Stimulated activated CD8-positive, alpha-beta memory T cell treated with anti-CD3 and anti-CD28 coated beads, Interleukin-7, amount 100 ng/mL, for 1 hour (primary cell): ENCODE data around the gene RAB29.
A peak's percentile ranks its signal among the peaks of the same experiment; 100 is the strongest.
"Not testable (repeated sequence)": the region's sequence is repeated elsewhere in the genome, so short reads cannot be mapped to it uniquely, and the experiment has no call there.

Source experiments
- DNase-seq, 2 donors: peaks; one replicate each; pipeline ENCODE4 v3.0.0-alpha.2; 2020; ENCODE audit warnings: low read depth in 2 of 2

RAB29 gene, protein sequence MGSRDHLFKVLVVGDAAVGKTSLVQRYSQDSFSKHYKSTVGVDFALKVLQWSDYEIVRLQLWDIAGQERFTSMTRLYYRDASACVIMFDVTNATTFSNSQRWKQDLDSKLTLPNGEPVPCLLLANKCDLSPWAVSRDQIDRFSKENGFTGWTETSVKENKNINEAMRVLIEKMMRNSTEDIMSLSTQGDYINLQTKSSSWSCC

DNA sequence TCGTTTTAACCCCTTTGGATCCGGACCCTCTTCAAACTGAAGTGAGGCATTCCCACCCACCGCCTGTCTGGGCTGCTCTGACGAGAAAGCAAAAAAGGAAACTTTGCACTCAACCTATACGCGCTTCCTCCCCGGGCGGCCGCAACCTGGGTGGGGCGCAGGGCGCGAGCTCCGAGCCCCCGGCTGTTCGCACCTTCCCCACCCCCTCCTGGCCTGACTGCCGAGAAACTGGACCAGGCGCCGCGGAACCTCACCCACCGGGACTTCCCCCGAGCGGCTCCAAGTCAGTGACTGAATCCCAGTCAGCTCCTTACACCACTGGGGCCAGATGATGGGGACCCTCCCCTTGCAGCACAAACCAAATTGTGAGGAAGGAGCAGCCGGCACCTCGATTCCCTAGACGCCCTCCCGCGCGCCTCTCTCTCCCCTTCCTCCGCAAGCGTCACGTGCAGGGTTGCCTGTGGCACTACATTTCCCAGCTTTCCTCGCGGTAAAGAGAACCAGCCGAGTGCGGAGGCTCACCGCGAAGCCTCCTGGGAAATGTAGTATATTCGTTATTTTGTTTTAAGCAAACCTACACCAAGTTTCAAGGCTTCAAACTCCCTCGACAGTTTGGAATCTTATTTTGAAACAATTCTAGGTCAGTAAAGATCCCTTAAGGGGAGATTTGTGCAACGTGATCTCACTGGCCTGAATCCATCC lies at the start of gene RAB29:
Gene RAB29 (minus strand): TSS at position 468 of the 702 bp plus-strand sequence. CDS start 526 bp downstream, outside the sequence.
- peak; percentile 62 to 76 for DNase-seq

DNA sequence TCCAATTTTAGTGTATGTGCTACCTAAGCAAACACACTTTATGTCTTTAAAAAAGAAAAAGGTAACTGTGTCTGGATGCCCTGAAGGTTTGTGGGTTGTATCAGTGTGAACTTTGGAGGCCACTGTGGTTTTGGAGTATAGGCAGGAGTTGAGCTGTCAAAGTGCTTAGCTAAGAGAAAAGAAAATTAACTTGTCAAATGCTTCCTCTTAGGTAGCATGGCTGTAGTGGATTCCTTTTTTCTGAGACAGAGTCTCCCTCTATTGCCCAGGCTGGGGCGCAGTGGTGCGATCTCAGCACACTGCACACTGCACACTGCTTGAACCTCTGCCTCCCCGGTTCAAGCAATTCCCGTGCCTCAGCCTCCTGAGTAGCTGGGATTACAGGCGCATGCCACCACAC lies 48.9 kb upstream of the RAB29 start:
- DNase-seq = no peak

DNA sequence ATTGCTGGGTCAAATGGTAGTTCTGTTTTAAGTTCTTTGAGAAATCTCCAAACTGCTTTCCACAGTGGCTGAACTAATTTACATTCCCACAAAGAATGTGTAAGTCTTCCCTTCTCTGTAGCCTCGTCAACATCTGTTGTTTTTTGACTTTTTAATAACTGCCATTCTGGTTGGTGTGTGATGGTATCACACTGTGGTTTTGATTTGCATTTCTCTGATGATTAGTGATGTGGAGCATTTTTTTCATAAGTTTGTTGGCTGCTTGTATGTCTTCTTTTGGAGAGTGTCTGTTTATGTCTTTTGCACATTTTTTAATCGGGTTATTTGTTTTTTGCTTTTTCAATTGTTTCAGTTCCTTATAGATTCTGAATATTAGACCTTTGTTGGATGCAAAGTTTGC lies 48.0 kb upstream of the RAB29 start:
- not testable (repeated sequence) for DNase-seq

DNA sequence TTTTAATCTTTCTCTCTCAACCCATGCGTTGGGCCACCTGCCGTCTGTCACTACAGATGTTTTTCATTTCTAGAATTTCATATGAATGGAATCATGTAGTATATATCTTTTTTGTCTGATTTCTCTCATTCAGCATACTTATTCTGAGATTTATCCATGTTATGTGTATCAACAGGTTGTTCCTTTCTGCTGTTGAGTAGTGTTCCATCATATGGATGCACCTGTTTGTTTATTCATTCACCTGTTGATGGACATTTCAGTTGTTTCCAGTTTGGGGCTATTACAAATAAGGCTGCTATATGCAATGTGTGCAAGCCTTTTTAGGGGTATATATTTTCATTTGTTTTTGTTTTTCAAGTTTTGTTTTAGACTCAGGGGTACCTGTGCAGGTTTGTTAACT lies 47.1 kb upstream of the RAB29 start:
- DNase-seq = no peak

DNA sequence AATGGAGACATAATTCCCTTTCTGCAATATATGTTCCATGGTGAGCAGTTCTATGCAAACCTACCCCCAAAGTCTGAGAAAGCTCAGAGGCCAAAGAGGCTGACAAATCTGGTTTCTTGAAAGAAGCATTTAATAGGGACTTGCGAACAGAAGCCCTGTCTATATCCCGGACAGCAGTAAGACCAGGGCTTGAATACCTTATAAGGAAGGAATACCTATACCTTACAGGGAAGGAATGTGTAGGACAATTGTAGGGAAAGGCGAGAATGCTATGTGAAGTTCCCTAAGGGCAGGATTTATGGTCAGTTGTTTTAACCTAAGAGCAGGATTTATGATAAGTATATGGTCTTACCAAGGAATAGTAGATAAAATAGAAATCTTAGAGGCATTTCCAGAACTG lies 42.7 kb upstream of the RAB29 start:
- no peak for DNase-seq

DNA sequence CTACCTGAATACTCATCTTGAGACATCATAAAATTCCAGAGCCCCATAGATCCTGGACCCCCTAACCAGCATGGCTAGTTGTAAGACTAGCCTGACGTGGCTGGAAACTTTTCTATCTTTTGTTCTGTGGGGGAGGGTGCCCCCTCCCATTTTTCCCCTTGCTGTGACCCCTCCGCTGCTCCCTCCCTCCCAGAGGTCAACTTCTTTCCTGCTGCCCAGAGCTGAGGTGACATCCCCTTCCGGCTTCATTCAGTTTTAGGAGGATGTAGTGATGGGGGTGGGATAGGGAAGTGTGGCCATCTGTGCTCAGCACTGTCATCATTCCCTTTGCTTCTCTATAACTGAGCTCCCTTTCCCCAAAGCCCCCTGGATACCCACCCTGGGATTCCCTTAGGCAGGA lies 42.1 kb upstream of the RAB29 start:
- no peak for DNase-seq

DNA sequence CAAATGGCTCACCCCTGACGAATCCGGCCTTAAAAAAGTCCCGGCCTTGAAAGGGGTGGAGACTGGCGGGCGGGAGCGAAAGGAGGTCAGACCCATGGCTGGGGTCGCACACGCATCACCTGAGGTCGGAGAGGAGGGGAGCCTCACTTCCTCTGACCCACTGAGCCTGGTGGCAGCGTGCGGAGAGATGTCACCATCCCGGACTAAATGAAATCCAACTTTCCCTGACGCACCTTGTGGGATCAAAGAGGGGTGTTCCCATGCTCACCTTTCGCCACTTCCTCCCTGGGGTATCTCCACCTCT lies 38.4 kb upstream of the RAB29 start:
- DNase-seq = no peak

DNA sequence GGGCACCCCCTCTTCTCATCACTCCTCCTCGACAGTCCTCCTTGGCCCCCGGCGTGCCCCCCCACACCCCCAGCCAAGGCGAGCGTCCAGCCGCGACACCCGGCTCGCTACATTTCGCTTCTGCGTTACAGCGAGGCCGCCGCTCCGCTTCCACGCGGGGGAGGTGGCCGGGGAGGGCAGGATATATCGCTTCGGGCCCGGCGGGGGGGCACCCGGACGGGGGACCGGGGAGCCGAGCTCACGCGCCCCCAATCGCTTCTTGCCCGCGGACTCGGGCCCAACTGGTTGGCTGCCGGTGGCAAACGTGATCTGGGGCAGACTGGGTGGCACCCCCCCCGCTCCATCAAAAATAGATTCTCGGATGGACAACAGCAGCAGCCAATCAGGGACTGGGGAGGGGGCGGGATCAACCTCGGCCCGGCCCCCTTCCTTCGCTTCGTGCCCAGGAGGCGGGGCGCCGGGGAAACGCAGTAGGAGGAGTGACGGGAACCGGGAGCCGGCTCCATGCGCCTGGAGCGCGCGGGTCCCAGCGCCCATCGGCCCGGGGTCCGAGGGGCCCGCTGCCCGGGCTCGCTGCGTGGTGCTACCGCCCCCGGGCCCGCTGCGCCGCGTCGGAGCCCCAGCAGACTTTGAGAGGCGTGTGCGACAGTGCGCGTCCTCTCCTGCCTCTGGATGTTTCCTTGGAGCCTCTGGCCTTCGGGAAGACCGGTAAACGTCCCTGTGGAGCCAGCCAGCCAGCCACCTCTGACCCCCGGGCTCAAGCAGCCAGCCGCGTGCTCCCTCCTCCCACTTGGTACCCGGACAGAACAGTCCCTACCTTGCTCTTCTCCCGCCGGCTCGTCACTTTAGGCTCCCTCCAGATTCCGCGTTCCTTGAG lies 37.8 kb upstream of the RAB29 start, which contains the start of gene SLC41A1:
Gene SLC41A1 (minus strand): TSS at position 321 of the 877 bp plus-strand sequence. CDS start 2,757 bp downstream, outside the sequence.
- DNase-seq = peak; percentile 84 to 86

DNA sequence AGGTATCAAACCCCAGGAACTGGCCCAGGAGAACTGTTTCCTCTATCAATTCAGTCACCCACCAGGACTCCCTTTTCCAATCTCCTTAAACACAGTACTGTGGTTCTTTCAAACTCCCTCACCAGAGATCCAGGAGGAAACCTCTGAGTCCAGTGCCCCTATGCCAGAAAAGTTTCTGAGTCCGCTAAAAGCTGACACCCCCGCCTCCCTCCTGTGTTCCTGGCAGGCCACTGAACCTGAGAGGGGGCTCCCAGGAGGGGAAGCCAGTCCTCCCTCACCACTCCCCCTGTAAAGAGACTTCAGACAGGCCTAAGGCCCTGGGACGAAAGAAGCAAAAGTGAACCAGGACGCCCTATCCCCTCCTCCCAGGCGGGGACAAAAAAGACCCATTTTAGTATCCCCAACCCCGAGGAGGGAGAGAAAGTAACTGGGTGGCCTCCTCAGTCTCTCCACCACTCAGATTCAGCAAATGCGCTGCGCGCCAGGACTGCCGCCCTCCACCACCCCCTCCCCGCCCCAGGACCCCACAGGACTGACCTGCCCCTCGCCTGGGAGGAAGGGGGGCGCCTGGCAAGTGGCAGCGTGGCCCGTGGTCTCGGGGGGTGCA lies 37.1 kb upstream of the RAB29 start:
- no peak for DNase-seq

DNA sequence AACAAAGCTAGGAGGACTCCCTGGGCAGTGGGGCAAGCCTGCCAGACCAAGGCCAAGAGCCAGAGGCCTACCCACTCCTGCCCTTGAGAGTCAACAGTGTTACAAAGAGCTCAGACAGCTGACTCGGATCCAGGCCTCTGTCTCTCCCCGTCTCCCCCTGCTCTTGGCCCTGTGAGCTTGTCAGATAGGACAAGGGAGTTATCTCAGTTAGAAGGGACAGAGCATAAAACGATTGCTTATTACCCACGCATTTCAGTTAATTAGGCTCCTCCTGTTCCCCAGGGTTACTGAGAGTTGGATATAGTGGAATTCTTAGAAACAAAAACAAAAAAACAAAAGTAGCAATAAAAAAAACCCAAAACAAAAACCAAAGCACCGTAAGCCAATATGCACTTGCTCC lies 36.4 kb upstream of the RAB29 start:
- DNase-seq = no peak

DNA sequence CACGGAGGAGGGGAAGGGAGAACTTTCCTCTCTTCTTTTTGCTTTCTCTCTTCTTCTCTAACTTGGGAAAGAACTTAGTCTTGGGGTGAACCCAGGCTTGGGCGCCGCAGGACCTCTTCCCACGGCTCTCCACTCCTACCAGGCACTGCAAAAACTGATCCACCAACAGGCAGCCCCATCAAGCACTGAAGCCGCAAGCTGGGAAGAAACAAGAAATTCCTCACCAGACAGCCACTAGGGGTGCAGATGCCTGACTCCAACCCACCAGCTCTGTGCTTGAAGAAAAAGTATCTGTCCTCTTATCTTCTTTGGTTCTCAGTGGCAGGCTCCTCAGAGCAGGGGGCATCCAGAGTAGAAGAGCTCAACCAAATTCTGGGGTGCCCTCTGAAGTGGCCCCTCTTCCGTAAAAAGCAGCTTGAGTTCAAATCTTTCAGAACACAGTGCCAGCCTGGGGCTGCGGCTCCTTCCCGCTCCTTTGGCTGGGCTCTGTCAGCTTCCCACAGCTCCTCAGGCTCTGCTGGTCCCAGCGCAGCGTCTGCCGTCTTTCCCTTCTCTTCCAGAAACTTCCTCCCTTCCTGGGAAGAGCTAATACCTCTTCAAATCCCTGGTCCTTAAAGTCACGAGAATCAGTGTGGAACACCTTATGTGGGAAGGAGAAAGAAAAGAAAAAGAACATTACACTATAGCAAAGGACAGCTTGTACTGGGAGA lies 35.3 kb upstream of the RAB29 start:
- DNase-seq = no peak

DNA sequence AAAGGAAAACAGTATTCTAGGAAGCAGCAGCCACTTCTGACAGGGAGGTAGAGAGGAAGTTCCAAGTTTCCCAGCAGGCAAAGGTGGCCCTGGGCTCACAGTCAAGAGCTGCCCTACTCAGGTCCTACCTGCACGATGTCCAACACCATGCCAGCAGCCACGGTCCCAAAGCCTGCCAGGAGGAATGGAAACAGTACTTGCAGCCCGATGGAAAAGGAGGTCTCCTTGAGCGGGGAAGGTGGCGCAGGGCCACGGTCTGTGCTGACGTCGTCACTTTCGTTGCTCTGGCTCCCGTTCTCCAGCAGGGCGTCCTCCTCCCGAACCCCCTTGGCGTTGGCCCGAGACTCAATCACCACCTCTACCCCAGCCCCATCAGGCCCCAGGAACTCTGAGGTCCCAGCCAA lies 34.7 kb upstream of the RAB29 start:
- no peak for DNase-seq

DNA sequence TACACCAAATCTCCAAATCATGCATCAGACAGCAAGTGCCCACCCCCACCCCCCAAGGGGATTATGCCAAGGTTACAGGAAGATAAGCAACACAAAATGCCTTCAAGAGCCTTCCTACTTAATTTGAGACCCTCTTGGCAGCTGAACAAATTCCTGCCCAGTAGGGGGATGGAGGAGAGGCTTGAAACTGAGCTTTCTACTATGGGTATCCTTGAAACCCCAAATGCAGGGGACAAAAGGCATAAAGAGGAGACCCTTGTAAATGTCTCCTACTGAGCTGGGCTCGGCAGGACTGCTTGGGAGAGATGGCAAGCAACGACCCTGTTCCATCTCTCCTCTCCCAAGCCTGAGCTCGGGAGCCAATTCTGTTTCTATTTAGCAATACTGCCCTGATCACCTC lies 34.2 kb upstream of the RAB29 start:
- DNase-seq = no peak

DNA sequence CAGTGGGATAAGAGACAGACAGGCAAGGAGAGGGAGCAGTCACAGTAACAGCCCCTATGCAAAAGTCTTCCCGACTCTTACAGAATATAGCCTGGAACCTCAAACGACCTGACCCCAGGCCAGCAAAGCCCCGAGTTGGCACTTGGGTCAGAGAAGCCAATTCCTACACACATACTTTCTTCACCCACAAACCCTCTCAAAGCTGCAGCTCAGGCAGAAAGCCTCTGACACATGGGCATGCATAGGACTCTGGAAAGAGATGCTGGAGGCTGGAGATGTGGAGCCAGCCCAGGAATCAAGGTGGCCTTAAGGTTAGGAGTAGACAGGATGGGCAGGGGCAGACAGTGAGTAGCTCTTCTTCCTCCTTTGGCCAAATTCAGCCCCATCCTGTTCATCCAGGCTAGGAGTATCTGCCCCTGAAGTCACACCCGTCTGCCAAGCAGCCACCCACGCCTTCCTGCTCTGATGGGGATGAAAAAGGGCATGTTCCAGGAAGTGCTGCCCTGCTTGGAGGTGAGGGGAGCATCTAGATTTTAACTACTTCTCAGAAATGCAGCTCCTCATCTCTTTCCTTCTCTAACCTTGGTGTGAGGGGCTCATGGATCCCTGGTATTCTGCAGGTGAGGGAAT lies 29.9 kb upstream of the RAB29 start:
- no peak for DNase-seq

DNA sequence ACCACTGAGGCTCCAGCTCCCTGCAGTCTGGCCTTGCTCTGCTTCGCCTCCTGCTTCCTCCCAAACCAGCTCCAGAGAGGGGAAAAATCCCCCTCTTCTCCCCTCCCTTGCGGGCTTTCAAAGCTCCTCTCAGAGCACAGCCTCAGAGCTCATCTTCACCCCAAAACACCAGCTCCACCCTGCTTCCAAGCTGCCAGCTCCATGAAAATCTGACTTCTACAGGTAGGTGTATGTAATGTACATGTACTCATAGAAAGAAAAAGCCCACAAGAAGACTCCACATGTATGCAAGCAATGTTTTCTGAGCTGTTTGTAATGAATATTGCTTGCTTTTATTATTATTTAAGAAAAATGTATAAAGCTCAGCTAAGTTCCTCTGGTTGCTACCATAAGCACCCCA lies 29.3 kb upstream of the RAB29 start:
- no peak for DNase-seq

DNA sequence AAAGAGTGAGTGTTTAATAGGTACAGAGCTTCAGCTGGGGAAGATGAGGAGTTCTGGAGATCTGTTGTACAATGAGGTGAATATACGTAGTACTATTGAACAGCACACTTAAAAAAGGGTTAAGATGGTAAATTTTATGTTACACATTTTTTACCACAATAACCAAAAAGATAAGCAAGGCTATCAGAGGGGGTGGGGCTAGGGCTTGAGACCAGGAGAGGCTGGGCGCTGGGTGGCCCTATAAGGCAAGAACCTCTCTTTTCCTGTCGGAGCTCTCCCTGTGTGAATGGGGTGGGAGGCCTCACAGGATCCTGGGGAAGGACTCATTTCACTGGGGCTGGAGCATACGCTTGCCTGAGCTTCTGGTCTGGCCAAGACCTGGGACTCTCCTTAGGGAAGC lies 28.7 kb upstream of the RAB29 start:
- DNase-seq = no peak

DNA sequence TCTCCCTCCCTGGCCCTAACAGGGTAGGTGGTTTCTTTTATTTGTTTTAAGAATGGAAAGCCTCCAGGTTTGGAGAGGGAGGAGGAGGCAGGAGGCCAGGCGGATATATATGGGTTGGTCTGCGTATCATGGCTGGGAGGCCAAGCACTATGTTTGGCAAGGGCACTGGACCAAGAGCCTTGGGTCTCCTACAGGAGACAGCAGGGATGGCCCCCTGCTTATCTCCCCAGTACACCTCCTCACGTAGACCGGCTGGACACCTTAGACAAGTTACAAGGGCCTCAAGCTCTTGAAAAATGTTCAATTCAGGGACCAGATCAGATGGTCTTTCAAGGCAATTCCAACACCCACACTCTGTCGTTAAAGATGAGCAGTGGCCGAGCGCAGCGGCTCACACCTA lies 26.8 kb upstream of the RAB29 start:
- DNase-seq = no peak

DNA sequence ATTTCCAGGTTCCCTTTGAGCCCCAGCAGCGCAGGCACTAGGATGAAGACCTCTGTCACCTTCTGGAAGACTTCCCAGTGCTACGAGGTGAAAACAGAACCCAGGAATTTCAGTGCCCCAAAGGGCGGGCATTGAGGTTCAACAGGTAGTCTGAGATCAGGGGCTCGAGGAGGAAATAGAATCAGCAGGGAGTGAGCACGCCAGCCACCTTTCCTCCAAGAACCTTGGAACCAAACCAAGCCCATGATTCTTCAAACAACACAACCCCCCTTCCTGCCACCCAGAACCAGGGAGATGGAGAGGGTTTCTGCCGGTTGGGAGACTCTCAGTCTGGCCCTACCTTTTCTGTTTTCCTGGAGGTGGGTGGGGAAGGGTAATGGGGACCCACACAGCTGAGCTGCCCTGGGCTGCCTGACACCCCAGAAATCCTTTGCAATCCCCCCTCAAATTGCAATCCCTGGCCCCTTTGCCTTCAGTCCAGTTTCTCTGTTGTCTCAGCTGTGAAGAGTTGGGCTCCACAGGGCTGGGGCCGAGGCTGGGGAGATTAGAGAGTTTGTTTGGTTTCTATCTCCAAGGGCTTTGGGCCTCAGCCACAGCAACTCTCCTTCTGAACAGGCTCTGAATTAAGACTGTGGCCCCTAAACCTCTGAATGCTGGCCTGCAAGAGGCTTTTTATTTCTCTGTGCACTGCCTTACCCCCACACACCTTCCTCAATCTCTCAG lies 25.9 kb upstream of the RAB29 start:
- DNase-seq = no peak

DNA sequence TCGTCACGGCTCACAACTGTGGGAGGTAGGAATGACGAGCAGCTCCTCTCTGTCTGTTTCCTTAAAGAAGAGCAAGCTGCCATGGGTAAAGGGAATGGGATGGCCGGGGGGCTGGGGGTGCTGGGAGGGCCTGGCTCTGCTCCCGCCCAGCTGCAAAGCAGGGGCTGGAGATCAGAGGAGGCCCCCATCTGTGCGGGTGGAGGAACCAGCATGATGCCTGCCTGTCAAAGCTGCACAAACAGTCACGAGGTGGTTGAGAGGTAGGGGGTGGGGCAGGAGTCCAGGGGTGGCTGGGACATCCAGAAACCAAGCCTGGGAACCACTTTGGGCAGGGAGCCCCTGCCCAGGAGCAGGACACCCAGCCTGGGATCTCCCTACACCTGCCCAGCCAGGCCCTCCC lies 25.1 kb upstream of the RAB29 start:
- DNase-seq = no peak

DNA sequence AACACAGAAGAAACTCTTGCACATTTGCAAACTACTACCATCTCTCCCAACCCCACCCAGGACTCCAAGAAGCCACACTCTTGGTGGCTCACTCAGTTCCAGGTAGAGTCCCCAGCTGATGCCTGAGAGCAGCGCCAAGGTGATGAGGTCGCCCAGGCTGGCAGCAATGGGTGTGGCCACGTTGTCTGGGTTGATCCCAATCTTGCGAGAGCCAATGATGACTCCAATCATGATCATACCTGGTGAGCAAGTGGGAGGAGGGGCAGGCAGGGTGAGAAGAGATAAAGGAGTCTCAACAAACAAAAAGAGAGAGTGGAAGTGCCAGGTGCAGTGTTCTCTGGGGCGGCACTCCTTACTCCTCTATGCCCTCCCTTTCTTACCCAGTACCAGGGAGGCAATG lies 23.3 kb upstream of the RAB29 start:
- DNase-seq = no peak

DNA sequence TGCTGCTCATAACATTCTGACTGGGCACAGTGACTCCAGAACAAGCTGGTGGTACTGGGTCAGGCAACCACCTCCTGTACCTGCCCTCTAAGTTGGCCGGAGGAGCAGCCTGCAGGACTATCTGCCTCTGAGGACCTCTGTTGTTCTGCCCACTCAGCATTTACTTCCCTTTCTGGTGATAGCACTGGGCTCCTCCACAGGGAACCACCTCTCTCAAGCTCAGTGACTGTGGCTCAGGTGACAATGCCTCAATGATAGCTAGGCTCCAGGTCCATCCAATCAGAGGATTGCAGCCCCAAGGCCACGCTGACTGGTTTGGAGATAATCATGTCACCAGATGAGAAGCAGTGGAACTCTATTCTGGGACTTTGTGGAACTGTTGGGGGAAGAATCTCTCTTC lies 21.9 kb upstream of the RAB29 start:
- DNase-seq = no peak
